Vagina (tissue), 2 donors: Measurements from ENCODE around the gene EFNB2. TPM values are rescaled to one million over a fixed set of nuclear protein-coding genes. Genes with fewer than 3 reads are reported as not detected.

ENCODE experiments used
- DNase-seq, 2 donors: peaks; one replicate each; pipeline ENCODE4 v3.0.0-alpha.2; 2017; ENCODE audit errors: extremely low spot score in 2 of 2
- H3K27ac ChIP-seq: fragments of 200-600 bp; sonication (generic); one replicate; pipeline ENCODE4 v1.5.1; 2019
- H3K27me3 ChIP-seq: fragments of 200-600 bp; sonication (generic); one replicate; pipeline ENCODE4 v1.5.1; 2019
- H3K36me3 ChIP-seq, 2 donors: fragments of 200-600 bp; sonication (generic); one replicate each; pipeline ENCODE4 v1.5.1; 2017 to 2019
- H3K4me1 ChIP-seq: fragments of 200-600 bp; sonication (generic); one replicate; pipeline ENCODE4 v1.5.1; 2019
- H3K4me3 ChIP-seq, 2 donors: fragments of 200-600 bp; sonication (generic); 1 replicate in 1 of 2; 2 replicates in 1 of 2; pipeline ENCODE4 v1.5.1; 2016 to 2019
- H3K9me3 ChIP-seq: fragments of 200-600 bp; sonication (generic); one replicate; pipeline ENCODE4 v1.5.1; 2019
- CTCF ChIP-seq, 3 experiments: fragments of 450-650 bp in 2 of 3; fragments of 200-600 bp in 1 of 3; sonication (generic) in 1 of 3; IDR thresholded peaks; one replicate each; pipeline ENCODE4 v1.5.1; 2017 to 2019; ENCODE audit warnings: antibody characterized with exemption in 3 of 3, mild to moderate bottlenecking in 2 of 3, moderate library complexity in 2 of 3
- POLR2A ChIP-seq, 2 donors: fragments of 450-650 bp; IDR thresholded peaks; one replicate each; pipeline ENCODE4 v1.6.1; 2017; ENCODE audit warnings: antibody characterized with exemption in 2 of 2, mild to moderate bottlenecking in 2 of 2, moderate library complexity in 2 of 2
- POLR2AphosphoS5 ChIP-seq, 2 donors: sonication (generic); formaldehyde crosslinking; IDR thresholded peaks; one replicate each; pipeline ENCODE4 v1.9.0; 2017; ENCODE audit warnings: antibody characterized with exemption in 2 of 2, mild to moderate bottlenecking in 2 of 2, low read depth in 1 of 2; ENCODE audit not compliant: insufficient read depth in 1 of 2
- intact Hi-C: fragments of 100-400 bp; cut with DNase I; formaldehyde crosslinking; loops from one replicate; pipeline ENCODE4 v1.15.1; 2023
- total RNA-seq: library from RNA; depleted of rRNA; stranded (reverse); fragments of >200 nt; gene quantifications from one replicate; pipeline ENCODE4 v1.2.3, GENCODE V29; 2016

Gene EFNB2
- total RNA-seq, 1 donor from 2014 or later, result 17.9 TPM

DNA sequence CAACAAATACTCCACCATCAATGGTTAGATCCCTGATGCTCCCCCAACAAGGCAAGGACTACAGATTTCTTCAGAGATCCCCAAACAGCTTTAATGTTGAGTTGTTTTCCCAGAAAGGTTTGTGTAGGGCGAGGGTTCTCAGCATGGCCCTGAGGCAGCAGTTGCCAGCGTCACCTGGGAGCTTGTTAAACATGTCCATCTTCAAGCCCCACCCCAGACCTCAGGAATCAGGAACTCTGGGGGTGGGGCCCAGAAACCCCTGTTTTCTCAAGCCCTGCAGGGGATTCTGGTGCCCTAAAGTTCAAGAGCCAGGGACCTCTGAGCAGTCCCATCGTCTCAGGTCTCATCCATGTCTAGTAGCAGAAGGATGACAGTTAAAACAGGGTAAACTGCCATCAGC lies 9.6 kb downstream of the EFNB2 start:
- Histone ChIP-seq H3K4me1 (peaks cover 70% of the 10 kb centered on the region), H3K27me3 (no peaks in the 10 kb centered on the region), H3K4me3 (no peak overlapping the region), H3K36me3 (no peaks in the 10 kb centered on the region), H3K9me3 (no peaks in the 10 kb centered on the region), H3K27ac (no peak overlapping the region)
- no peak for TF ChIP-seq POLR2A (IDR thresholded peaks at IDR 0.05)
- no peak for TF ChIP-seq POLR2AphosphoS5 (IDR thresholded peaks at IDR 0.05; ENCODE audit: insufficient read depth in 1 of 2, low read depth in 1 of 2)
- TF ChIP-seq CTCF (IDR thresholded peaks at IDR 0.05), result no peak
- intact Hi-C loops, result no loop called here
- no peak for DNase-seq

DNA sequence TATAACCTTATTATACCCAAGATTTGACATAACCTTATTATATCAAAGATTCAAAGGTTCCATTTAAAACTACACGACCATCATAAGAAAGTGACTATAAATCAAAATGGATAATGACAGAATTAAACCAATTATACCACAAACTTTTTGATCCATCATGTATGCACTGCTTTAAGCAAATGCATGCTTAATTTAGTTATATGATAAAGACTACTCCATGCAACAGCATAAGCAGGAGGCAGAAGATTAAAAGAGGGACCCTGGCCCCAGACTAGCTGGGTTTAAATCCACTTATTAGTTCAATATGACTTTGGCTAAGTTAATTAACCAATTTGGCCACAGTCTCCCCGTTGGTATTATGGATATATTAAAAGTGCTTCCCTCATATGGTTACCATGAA lies 11.4 kb downstream of the EFNB2 start:
- TF ChIP-seq POLR2A (IDR thresholded peaks at IDR 0.05), result no peak
- TF ChIP-seq POLR2AphosphoS5 (IDR thresholded peaks at IDR 0.05; ENCODE audit: insufficient read depth in 1 of 2, low read depth in 1 of 2), result no peak
- TF ChIP-seq CTCF (IDR thresholded peaks at IDR 0.05), result no peak
- Histone ChIP-seq H3K36me3 (no peaks in the 10 kb centered on the region), H3K27ac (no peak overlapping the region), H3K9me3 (no peaks in the 10 kb centered on the region), H3K4me3 (no peak overlapping the region), H3K27me3 (no peaks in the 10 kb centered on the region), H3K4me1 (peaks cover 67% of the 10 kb centered on the region)
- DNase-seq, result no peak
- intact Hi-C loops, result no loop called here

DNA sequence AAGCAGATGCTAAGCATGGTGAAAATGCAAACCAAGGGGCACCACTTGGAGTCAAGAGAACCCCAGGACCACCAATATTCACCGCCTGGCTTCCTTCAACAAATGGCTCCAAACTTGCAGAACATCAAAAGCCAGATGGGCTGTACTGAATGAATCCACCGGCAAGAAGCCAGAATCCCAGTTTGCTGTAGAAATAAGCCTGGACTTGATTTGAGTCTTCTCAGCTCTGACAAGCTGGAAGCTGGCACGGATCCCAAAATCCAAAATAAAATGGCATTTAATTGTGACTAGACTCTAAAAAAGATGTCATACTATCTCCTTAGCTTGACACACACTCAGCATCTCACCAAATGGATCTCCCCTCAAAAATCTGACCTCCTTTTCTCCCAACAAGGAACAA lies 11.9 kb downstream of the EFNB2 start:
- H3K9me3 ChIP-seq, result no peaks in the 10 kb centered on the region
- DNase-seq, result no peak
- no peak overlapping the region for H3K27ac ChIP-seq
- no peaks in the 10 kb centered on the region for H3K27me3 ChIP-seq
- H3K36me3 ChIP-seq, result no peaks in the 10 kb centered on the region
- H3K4me3 ChIP-seq, result no peak overlapping the region
- intact Hi-C loops, result no loop called here
- peaks cover 64% of the 10 kb centered on the region for H3K4me1 ChIP-seq
- TF ChIP-seq POLR2A (IDR thresholded peaks at IDR 0.05) (no peak), POLR2AphosphoS5 (IDR thresholded peaks at IDR 0.05; ENCODE audit: insufficient read depth in 1 of 2, low read depth in 1 of 2) (no peak), CTCF (IDR thresholded peaks at IDR 0.05) (no peak)

GRCh38 chr13:106522898-106523525 lies 12.4 kb downstream of the EFNB2 start:
- H3K27ac ChIP-seq, result no peak overlapping the region
- H3K27me3 ChIP-seq, result no peaks in the 10 kb centered on the region
- intact Hi-C loops, result no loop called here
- H3K36me3 ChIP-seq, result no peaks in the 10 kb centered on the region
- H3K9me3 ChIP-seq, result no peaks in the 10 kb centered on the region
- DNase-seq, result no peak
- H3K4me1 ChIP-seq, result peaks cover 64% of the 10 kb centered on the region
- TF ChIP-seq POLR2A (IDR thresholded peaks at IDR 0.05) (no peak), POLR2AphosphoS5 (IDR thresholded peaks at IDR 0.05; ENCODE audit: insufficient read depth in 1 of 2, low read depth in 1 of 2) (no peak), CTCF (IDR thresholded peaks at IDR 0.05) (no peak)
- H3K4me3 ChIP-seq, result no peak overlapping the region

- Histone ChIP-seq H3K36me3 (no peaks in the 10 kb centered on the region), H3K9me3 (no peaks in the 10 kb centered on the region), H3K4me1 (peaks cover 64% of the 10 kb centered on the region), H3K27ac (no peak overlapping the region), H3K4me3 (no peak overlapping the region), H3K27me3 (no peaks in the 10 kb centered on the region)
- intact Hi-C loops, result no loop called here
- no peak for TF ChIP-seq POLR2AphosphoS5 (IDR thresholded peaks at IDR 0.05; ENCODE audit: insufficient read depth in 1 of 2, low read depth in 1 of 2)
- TF ChIP-seq CTCF (IDR thresholded peaks at IDR 0.05), result no peak
- TF ChIP-seq POLR2A (IDR thresholded peaks at IDR 0.05), result no peak
- DNase-seq, result no peak
Measured at GRCh38 chr13:106522112-106522705, 13.3 kb downstream of the EFNB2 start.
